Measurements from ENCODE around the gene RC3H2.

GRCh38 chr9:122841501-122841900 lies 63.7 kb downstream of the RC3H2 start:
- TF ChIP-seq ZNF792 (tag by site-specific recombination; IDR thresholded peaks at IDR 0.05) (no peak), ZBTB49 (tag by site-specific recombination; IDR thresholded peaks at IDR 0.05; ENCODE audit: low read depth) (no peak), ZNF555 (tag by site-specific recombination; conservative IDR thresholded peaks at IDR 0.05) (no peak), ZNF248 (tag by site-specific recombination; IDR thresholded peaks at IDR 0.05) (no peak), ZNF664 (tag by site-specific recombination; IDR thresholded peaks at IDR 0.05) (no peak), ZNF423 (tag by site-specific recombination; IDR thresholded peaks at IDR 0.05) (no peak), ZNF610 (tag by site-specific recombination; IDR thresholded peaks at IDR 0.05; ENCODE audit: borderline replicate concordance) (no peak)
- TF ChIP-seq, protein P1, sequence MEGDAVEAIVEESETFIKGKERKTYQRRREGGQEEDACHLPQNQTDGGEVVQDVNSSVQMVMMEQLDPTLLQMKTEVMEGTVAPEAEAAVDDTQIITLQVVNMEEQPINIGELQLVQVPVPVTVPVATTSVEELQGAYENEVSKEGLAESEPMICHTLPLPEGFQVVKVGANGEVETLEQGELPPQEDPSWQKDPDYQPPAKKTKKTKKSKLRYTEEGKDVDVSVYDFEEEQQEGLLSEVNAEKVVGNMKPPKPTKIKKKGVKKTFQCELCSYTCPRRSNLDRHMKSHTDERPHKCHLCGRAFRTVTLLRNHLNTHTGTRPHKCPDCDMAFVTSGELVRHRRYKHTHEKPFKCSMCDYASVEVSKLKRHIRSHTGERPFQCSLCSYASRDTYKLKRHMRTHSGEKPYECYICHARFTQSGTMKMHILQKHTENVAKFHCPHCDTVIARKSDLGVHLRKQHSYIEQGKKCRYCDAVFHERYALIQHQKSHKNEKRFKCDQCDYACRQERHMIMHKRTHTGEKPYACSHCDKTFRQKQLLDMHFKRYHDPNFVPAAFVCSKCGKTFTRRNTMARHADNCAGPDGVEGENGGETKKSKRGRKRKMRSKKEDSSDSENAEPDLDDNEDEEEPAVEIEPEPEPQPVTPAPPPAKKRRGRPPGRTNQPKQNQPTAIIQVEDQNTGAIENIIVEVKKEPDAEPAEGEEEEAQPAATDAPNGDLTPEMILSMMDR (tag by site-specific recombination; IDR thresholded peaks at IDR 0.05) = no peak
